Measurements from ENCODE around the gene SENP1. TPM values are rescaled to one million over a fixed set of nuclear protein-coding genes. Genes with fewer than 3 reads are reported as not detected.

Gene SENP1
- total and polyA plus RNA-seq, 2 donors (not counting 3 experiments of a cell fraction or from before 2014, with no cell fraction given), result 9.9 to 20.5 TPM

DNA sequence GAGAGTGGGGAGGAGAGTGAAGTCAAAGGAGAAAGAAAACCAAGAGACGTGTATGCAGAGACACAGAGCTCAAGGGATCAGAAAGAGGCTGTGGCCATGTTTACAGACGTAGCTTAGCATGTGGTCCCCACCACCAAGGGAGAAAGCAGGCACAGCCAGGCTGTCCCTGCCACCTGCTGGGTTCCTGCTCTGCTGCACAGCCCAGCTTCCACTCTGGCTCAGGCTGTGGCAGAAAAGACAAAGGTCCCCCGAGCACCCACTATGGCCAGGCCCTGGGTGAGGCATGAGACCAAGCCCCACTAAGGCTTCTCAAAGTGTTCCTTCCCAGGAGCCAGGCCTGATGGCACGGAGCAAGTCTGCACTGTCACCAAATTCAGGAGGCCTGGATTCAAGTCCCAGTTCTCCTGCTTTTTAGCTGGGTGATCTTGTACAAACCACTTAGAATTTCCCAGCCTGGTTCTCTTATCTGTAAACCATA, 75.7 kb downstream of the SENP1 start:
- no peaks in the 10 kb centered on the region for H4K20me1 ChIP-seq (replicated peaks; ENCODE audit: control insufficient read depth, extremely low read depth, insufficient read depth, low read length)
- H3K4me3 ChIP-seq (replicated peaks in 1 of 3; ENCODE audit: insufficient read depth in 1 of 3, low read depth in 1 of 3, low read length in 3 of 3), result no peak overlapping the region
- FAIRE-seq (no peak), DNase-seq (ENCODE audit: low read depth, low spot score) (no peak)
- intact Hi-C loops (cut with micrococcal nuclease), result no loop called here
- CTCF ChIA-PET, result no interaction called here
- no peak overlapping the region for H2AFZ ChIP-seq (ENCODE audit: low read depth, low read length)
- no peaks in the 10 kb centered on the region for H3K4me1 ChIP-seq (ENCODE audit: control insufficient read depth, extremely low read depth, insufficient read depth, low read length)
- no peaks in the 10 kb centered on the region for H3K79me2 ChIP-seq (ENCODE audit: control insufficient read depth, insufficient read depth, low read length)
- no peak for TF ChIP-seq JUN (IDR thresholded peaks at IDR 0.05; ENCODE audit: borderline replicate concordance, insufficient read depth, insufficient read length, low read depth)
- no peak for TF ChIP-seq EZH2 (IDR thresholded peaks at IDR 0.05; ENCODE audit: borderline replicate concordance, low read depth, low read length, severe bottlenecking)
- TF ChIP-seq FOS (IDR thresholded peaks at IDR 0.05; ENCODE audit: borderline replicate concordance, insufficient read depth, low read length), result no peak
- TF ChIP-seq, protein P1, sequence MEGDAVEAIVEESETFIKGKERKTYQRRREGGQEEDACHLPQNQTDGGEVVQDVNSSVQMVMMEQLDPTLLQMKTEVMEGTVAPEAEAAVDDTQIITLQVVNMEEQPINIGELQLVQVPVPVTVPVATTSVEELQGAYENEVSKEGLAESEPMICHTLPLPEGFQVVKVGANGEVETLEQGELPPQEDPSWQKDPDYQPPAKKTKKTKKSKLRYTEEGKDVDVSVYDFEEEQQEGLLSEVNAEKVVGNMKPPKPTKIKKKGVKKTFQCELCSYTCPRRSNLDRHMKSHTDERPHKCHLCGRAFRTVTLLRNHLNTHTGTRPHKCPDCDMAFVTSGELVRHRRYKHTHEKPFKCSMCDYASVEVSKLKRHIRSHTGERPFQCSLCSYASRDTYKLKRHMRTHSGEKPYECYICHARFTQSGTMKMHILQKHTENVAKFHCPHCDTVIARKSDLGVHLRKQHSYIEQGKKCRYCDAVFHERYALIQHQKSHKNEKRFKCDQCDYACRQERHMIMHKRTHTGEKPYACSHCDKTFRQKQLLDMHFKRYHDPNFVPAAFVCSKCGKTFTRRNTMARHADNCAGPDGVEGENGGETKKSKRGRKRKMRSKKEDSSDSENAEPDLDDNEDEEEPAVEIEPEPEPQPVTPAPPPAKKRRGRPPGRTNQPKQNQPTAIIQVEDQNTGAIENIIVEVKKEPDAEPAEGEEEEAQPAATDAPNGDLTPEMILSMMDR (IDR thresholded peaks at IDR 0.05; ENCODE audit: extremely low read depth in 1 of 2, insufficient read depth in 1 of 2, low read depth in 1 of 2, low read length in 2 of 2), result no peak
- no peak for TF ChIP-seq POLR2A (IDR thresholded peaks at IDR 0.05; ENCODE audit: low read depth, low read length)
- no peak for TF ChIP-seq POLR2AphosphoS5 (IDR thresholded peaks at IDR 0.05; ENCODE audit: insufficient read depth, low read depth, low read length)
- TF ChIP-seq, protein P2, sequence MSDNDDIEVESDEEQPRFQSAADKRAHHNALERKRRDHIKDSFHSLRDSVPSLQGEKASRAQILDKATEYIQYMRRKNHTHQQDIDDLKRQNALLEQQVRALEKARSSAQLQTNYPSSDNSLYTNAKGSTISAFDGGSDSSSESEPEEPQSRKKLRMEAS (IDR thresholded peaks at IDR 0.05; ENCODE audit: insufficient read depth, insufficient read length), result no peak
- no peak for TF ChIP-seq GATA2 (IDR thresholded peaks at IDR 0.05; ENCODE audit: insufficient read depth, insufficient read length, low read depth, low read length)
- TF ChIP-seq MYC (IDR thresholded peaks at IDR 0.05; ENCODE audit: low read depth, low read length), result no peak
- no TSS peak for BruUV-seq (replicated peaks)
- no peak overlapping the region for H3K9ac ChIP-seq (replicated peaks; ENCODE audit: extremely low read depth, insufficient read depth, low read length)
- POLR2A ChIA-PET, result no interaction called here
- H3K27ac ChIP-seq (ENCODE audit: insufficient read depth, low read depth, low read length), result no peak overlapping the region
- H3K9me3 ChIP-seq (replicated peaks; ENCODE audit: control insufficient read depth, insufficient read depth, low read length), result no peaks in the 10 kb centered on the region
- H3K36me3 ChIP-seq (ENCODE audit: control insufficient read depth in 2 of 2, extremely low read depth in 1 of 2, insufficient read depth in 2 of 2, low read length in 2 of 2), result no peaks in the 10 kb centered on the region
- H3K9me1 ChIP-seq (replicated peaks; ENCODE audit: control insufficient read depth, extremely low read depth, insufficient read depth, low read length), result no peaks in the 10 kb centered on the region
- H3K4me2 ChIP-seq (ENCODE audit: insufficient read depth, low read length), result no peak overlapping the region
- dilution Hi-C loops (cut with MboI; ENCODE audit: extremely low pct_ligation_motif_present, low sequenced_read_pairs), result no loop called here
- H3K27me3 ChIP-seq (ENCODE audit: control insufficient read depth in 2 of 2, insufficient read depth in 2 of 2, low read length in 2 of 2), result peaks cover 3 to 9% of the 10 kb centered on the region in 2 experiments
